Heart right ventricle (tissue), 16 donors: ENCODE data around the gene RHOU. TPM values are rescaled to one million over a fixed set of nuclear protein-coding genes. Genes with fewer than 3 reads are reported as not detected.

Experiments
- ATAC-seq, 8 donors: fragments of 200-7000 bp; cut with Tn5 transposase; one replicate each; pipeline ENCODE4 v1.9.1; 2020; ENCODE audit warnings: mild to moderate bottlenecking in 8 of 8, moderate library complexity in 8 of 8, moderate number of reproducible peaks in 1 of 8
- DNase-seq, 2 donors: peaks; one replicate each; pipeline ENCODE4 v3.0.0-alpha.2; 2020
- H3K27ac ChIP-seq, 10 donors: fragments of 200-600 bp; sonication (generic) in 2 of 10; one replicate each; pipeline versions ENCODE4 v1.5.0 to v1.8.0; 2020 to 2022; ENCODE audit warnings: mild to moderate bottlenecking in 3 of 10
- H3K27me3 ChIP-seq, 7 donors: fragments of 200-600 bp; one replicate each; pipeline ENCODE4 v1.8.0; 2021 to 2022; ENCODE audit warnings: mild to moderate bottlenecking in 2 of 7
- H3K36me3 ChIP-seq, 9 donors: fragments of 200-600 bp; sonication (generic) in 1 of 9; one replicate each; pipeline versions ENCODE4 v1.5.0 to v1.8.0; 2020 to 2022; ENCODE audit warnings: mild to moderate bottlenecking in 2 of 9
- H3K4me1 ChIP-seq, 9 donors: fragments of 200-600 bp; sonication (generic) in 1 of 9; one replicate each; pipeline versions ENCODE4 v1.5.0 to v1.8.0; 2020 to 2022; ENCODE audit warnings: mild to moderate bottlenecking in 4 of 9
- H3K4me3 ChIP-seq, 10 donors: fragments of 200-600 bp; sonication (generic) in 2 of 10; one replicate each; pipeline versions ENCODE4 v1.5.0 to v1.8.0; 2020 to 2022; ENCODE audit warnings: mild to moderate bottlenecking in 7 of 10, moderate library complexity in 2 of 10
- H3K9me3 ChIP-seq, 11 donors: fragments of 200-600 bp in 10 of 11; sonication (generic) in 2 of 11; one replicate each; pipeline versions ENCODE4 v1.5.0 to v1.8.0; 2013 to 2022; ENCODE audit warnings: mild to moderate bottlenecking in 2 of 11, control low read depth in 1 of 11, moderate library complexity in 1 of 11
- WGBS, 2 donors: extraction: QIAGEN DNeasy Blood & Tissue Kit; methylation state at CpG; one replicate each; pipeline ENCODE4 v1.1.7; 2013; ENCODE audit warnings: inconsistent platforms in 1 of 2; 5-methylcytosine and 5-hydroxymethylcytosine counted together
- intact Hi-C, 10 donors: fragments of 100-400 bp; cut with DNase I; formaldehyde crosslinking; loops; one replicate each; pipeline versions ENCODE4 v1.11.1 to v1.14.2; 2022
- polyA plus RNA-seq, 2 donors: library from polyadenylated mRNA; stranded (reverse); fragments of 200-250 nt; gene quantifications; one replicate each; pipeline ENCODE4 v1.2.3, GENCODE V29; 2013
- total RNA-seq, 10 donors: library from RNA; stranded (reverse); fragmentation: NEBNext Ultra II Directional in 3 of 10; extraction: Animal tissue kit (Norgen Biotek cat#: 25700) in 3 of 10; gene quantifications; one replicate each; pipeline versions ENCODE4 v1.2.1 to v1.2.4, GENCODE V29; 2021 to 2023
- TF ChIP-seq, protein P1 (sequence below), 9 donors: fragments of 200-600 bp; sonication (generic) in 2 of 9; IDR thresholded peaks; one replicate each; pipeline versions ENCODE4 v1.5.0 to v1.8.0; 2021 to 2022; ENCODE audit warnings: antibody characterized with exemption in 9 of 9, mild to moderate bottlenecking in 5 of 9, moderate library complexity in 1 of 9
- donor health status: Arrhythmogenic right ventricular cardiomyopathy.
- donor health status: ischemic (EF 13 %, LVEDD 7.1; RV severe dilation, severe dysfunction).
- donor health status: healthy with polysubstance abuse.
- donor health status: DM: no; HTN: yes; CAD: no.
- donor health status: DM: no; HTN: no; CAD: no.
- donor health status: ischemic (EF 25% LVEDD 6.9; RV normal size, moderate dysfunction).
- donor health status: ischemic (EF 25% LVEDD 5.7; RV mildly dilated, moderate dysfunction).
- donor health status: healthy.
- donor health status: DM: yes; HTN: yes; CAD: no.
- donor health status: Ischemic cardiomyopathy.
- donor health status: ischemic (EF 35%, LVEDD 5.7; RV mildly dilated, moderate dysfunction).
- donor health status: nonischemic (EF 11% LVEDD 7.7; RV severe dilation, severe dysfunction).
- donor health status: DM: yes; HTN: yes; CAD: no.
- donor health status: PGD.
- donor health status: ischemic (EF 29% LVEDD 5.4; RV normal size, mild dysfunction).
- donor health status: nonischemic (EF 23%, LVEDD 6.1; RV moderate dilation, normal function).

Gene RHOU
- total and polyA plus RNA-seq, 12 donors: 1.00 to 10.8 (median 3.3) TPM

DNA sequence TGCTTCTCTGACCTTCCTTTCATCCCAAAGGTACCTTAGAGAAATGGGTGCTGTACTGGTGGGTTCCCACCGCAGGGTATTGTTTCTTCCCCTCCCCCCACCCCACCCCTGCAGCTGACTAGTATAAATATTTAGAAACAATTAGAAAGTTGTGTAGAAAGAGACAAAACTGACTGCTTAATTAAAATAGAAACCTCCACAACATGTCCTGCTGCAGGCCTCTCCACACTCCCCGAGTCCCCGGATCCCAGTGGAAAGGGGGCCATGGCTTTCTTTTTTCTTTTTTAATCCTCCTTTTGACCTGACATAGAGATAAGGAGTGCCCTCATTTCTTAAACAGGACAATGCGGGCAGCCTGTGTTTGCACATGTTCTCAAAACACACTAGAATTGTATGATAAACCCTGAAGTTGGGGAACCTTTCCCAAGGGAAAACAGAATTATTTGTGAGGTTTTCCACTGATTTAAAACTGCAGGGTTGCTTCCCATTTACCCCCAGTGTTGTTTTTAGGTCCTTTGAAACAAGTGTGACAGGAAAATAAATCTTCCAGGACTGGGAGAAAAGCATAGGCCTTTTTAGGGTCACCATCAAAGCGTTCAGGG, 1.7 kb downstream of the RHOU start:
- H3K36me3 ChIP-seq: peaks cover 0 to 45% (median 0%) of the 10 kb centered on the region in 9 donors
- H3K9me3 ChIP-seq: no peaks in the 10 kb centered on the region
- peak overlapping the region in 7 of 10 donors; percentile 42 to 97 (median 87) for H3K27ac ChIP-seq
- DNase-seq (no peak), ATAC-seq (no peak)
- peak overlapping the region; percentile 62 to 91 (median 88) for H3K4me3 ChIP-seq
- 66 to 72% methylated on average over 5 of the region's 5 CpGs for WGBS, 2 donors
- peaks cover 0 to 60% (median 14%) of the 10 kb centered on the region in 9 donors for H3K4me1 ChIP-seq
- TF ChIP-seq, protein P1, sequence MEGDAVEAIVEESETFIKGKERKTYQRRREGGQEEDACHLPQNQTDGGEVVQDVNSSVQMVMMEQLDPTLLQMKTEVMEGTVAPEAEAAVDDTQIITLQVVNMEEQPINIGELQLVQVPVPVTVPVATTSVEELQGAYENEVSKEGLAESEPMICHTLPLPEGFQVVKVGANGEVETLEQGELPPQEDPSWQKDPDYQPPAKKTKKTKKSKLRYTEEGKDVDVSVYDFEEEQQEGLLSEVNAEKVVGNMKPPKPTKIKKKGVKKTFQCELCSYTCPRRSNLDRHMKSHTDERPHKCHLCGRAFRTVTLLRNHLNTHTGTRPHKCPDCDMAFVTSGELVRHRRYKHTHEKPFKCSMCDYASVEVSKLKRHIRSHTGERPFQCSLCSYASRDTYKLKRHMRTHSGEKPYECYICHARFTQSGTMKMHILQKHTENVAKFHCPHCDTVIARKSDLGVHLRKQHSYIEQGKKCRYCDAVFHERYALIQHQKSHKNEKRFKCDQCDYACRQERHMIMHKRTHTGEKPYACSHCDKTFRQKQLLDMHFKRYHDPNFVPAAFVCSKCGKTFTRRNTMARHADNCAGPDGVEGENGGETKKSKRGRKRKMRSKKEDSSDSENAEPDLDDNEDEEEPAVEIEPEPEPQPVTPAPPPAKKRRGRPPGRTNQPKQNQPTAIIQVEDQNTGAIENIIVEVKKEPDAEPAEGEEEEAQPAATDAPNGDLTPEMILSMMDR (IDR thresholded peaks at IDR 0.05): no peak
- intact Hi-C loops: loop anchor here in 6 of 10 donors (2.0 to 10.0 kb wide), 9 partner anchors 108 to 490 kb away; no protein-coding TSS in a partner anchor
- H3K27me3 ChIP-seq: peaks cover 0 to 4% (median 0%) of the 10 kb centered on the region in 7 donors

- DNase-seq (no peak), ATAC-seq (peak in 3 of 8 donors; percentile 25)
- intact Hi-C loops: loop anchor here in 6 of 10 donors (2.0 to 10.0 kb wide), 9 partner anchors 107 to 489 kb away; no protein-coding TSS in a partner anchor
- Histone ChIP-seq H3K36me3 (peaks cover 0 to 52% (median 0%) of the 10 kb centered on the region in 9 donors), H3K4me3 (peak overlapping the region in 7 of 10 donors; percentile 76 to 90 (median 89)), H3K27ac (peak overlapping the region in 6 of 10 donors; percentile 42 to 97 (median 85)), H3K9me3 (no peaks in the 10 kb centered on the region), H3K4me1 (peaks cover 0 to 60% (median 14%) of the 10 kb centered on the region in 9 donors), H3K27me3 (peaks cover 0 to 4% (median 0%) of the 10 kb centered on the region in 7 donors)
- TF ChIP-seq, protein P1 (IDR thresholded peaks at IDR 0.05): no peak
- 50 to 64% methylated on average over 8 of the region's 8 CpGs for WGBS, 2 donors
Measured at GRCh38 chr1:228737601-228738041, 2.3 kb downstream of the RHOU start.

DNA sequence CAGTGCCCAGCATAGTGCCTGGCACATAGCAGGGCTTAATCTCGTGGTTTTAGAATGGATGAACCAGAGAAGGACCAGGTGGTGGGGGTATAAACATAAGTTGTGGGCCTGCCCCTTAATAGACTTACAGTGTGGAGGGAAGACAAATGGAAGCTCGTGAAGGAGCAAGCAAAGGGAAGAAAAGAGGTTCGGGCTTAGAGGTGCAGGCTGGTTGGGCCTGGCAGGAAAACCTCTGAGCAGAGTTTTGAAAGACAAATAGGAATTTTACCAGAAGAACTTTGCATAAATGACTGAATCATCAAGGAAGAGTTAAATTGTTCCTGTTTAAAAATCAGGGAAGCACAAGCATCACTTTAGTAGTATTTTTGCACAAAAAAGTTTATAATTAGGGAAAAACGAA, 4.5 kb downstream of the RHOU start:
- WGBS, 2 donors: 76 to 82% methylated on average over 4 of the region's 4 CpGs
- Histone ChIP-seq H3K36me3 (peaks cover 0 to 74% (median 0%) of the 10 kb centered on the region in 9 donors), H3K27me3 (peaks cover 0 to 4% (median 0%) of the 10 kb centered on the region in 7 donors), H3K4me1 (peaks cover 0 to 56% (median 10%) of the 10 kb centered on the region in 9 donors), H3K9me3 (no peaks in the 10 kb centered on the region), H3K4me3 (no peak overlapping the region), H3K27ac (no peak overlapping the region)
- intact Hi-C loops: loop anchor here in 5 of 10 donors (5.0 to 10.0 kb wide), 7 partner anchors 105 to 485 kb away; no protein-coding TSS in a partner anchor
- no peak for ATAC-seq
- DNase-seq: no peak
- TF ChIP-seq, protein P1 (IDR thresholded peaks at IDR 0.05): no peak

- Histone ChIP-seq H3K4me3 (no peak overlapping the region), H3K27ac (no peak overlapping the region), H3K36me3 (peaks cover 0 to 83% (median 0%) of the 10 kb centered on the region in 9 donors), H3K4me1 (peaks cover 0 to 54% (median 8%) of the 10 kb centered on the region in 9 donors), H3K9me3 (no peaks in the 10 kb centered on the region), H3K27me3 (peaks cover 0 to 4% (median 0%) of the 10 kb centered on the region in 7 donors)
- DNase-seq (no peak), ATAC-seq (no peak)
- intact Hi-C loops: no loop called here
- TF ChIP-seq, protein P1 (IDR thresholded peaks at IDR 0.05): no peak
- WGBS, 2 donors: 61 to 71% methylated on average over 8 of the region's 8 CpGs
Measured at GRCh38 chr1:228740543-228741317, 5.5 kb downstream of the RHOU start.
